ENCODE results near the gene FHOD3.

GRCh38 chr18:36459203-36459602, 161.7 kb downstream of the FHOD3 start:
- TF ChIP-seq CTCF (conservative IDR thresholded peaks at IDR 0.05; ENCODE audit: low read depth, low read length), result no peak
- TF ChIP-seq RCOR1 (IDR thresholded peaks at IDR 0.05; ENCODE audit: insufficient replicate concordance, low read length), result no peak
- TF ChIP-seq FOS (IDR thresholded peaks at IDR 0.05; ENCODE audit: low read depth, low read length), result no peak
- TF ChIP-seq CHD1 (IDR thresholded peaks at IDR 0.05; ENCODE audit: low read depth, low read length), result no peak
- TF ChIP-seq RFX5 (IDR thresholded peaks at IDR 0.05; ENCODE audit: low read depth, low read length), result no peak

All from IMR-90 (cell line).